HG03159 (cell line): ENCODE data around the gene GPC1.

Source experiments
- ATAC-seq: cut with Tn5 transposase; IDR thresholded peaks from one replicate; pipeline ENCODE4 v1.9.1; 2021; ENCODE audit warnings: mild to moderate bottlenecking, moderate library complexity; ENCODE audit not compliant: unreplicated experiment

GPC1 gene

DNA sequence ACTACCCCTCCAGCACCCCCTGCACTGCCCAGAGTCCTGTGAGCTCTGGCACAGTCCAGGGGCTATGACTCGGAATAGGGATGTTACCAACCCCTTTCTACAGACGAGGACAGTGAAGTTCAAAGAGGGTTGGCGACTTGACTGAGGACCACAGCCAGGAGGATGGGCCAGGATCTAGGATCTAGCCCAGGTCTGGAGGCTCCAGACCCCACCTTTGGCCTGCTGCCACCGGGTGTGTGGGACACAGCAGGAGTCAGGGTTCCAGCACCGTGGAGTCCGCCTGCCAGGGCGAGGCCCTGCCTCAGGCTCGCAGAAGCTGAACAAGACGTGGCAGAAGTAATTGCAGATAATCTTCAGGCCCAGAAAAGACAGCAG lies 37.9 kb upstream of the GPC1 start:
- ATAC-seq, result no peak

- ATAC-seq, result no peak
Measured at GRCh38 chr2:240397924-240398645, 37.4 kb upstream of the GPC1 start.

DNA sequence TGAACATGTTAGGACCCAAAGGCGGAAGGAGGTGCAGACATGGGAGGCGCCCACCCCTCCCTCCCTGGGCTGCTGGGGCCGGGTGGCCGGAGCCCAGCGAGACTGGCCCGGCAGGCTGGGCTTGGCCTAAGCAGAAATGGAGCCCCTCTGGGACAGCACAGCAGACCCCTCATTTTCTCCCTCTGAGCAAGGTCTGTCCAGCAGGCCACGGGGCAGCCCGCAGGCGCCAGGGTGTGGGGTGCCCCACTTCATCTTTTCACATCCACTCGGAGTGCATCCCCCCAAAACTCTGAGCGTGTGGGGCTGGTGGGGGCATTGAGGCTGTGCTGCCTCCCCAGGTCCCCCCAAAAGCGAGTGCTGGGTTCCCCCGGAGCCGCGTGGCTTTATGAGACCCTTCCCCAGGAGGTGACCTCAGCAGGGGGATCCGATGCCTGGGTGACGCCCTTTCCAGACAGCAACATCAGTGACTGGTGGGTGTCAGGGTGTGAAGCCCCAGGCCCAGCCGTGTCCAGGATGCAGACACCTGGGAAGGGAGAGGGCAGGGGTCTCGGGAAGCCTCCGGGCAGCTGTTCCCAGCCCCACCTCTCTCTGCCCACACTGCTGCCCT lies 36.7 kb upstream of the GPC1 start:
- ATAC-seq, result no peak

- ATAC-seq, result no peak
Measured at GRCh38 chr2:240399419-240400324, 35.8 kb upstream of the GPC1 start.

GRCh38 chr2:240400371-240401161 lies 34.9 kb upstream of the GPC1 start:
- no peak for ATAC-seq

DNA sequence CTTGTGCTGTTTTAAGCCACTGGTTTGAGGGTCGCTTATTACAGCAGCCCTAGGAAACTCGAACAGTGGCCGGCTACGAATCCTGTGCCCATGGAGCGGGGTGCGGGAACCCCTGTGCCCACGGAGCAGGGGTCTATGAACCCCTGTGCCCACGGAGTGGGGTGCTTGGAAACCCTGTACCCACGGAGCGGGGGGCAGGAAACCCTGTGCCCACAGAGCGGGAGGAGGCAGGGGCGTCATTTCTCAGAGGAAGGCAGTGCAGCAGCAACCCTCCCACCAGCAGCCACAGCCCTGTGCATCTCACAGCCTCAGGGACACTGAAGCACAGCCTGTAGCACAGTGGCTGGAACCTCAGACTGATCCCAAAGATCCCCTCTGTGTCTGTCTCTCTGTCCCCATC lies 34.2 kb upstream of the GPC1 start:
- no peak for ATAC-seq

DNA sequence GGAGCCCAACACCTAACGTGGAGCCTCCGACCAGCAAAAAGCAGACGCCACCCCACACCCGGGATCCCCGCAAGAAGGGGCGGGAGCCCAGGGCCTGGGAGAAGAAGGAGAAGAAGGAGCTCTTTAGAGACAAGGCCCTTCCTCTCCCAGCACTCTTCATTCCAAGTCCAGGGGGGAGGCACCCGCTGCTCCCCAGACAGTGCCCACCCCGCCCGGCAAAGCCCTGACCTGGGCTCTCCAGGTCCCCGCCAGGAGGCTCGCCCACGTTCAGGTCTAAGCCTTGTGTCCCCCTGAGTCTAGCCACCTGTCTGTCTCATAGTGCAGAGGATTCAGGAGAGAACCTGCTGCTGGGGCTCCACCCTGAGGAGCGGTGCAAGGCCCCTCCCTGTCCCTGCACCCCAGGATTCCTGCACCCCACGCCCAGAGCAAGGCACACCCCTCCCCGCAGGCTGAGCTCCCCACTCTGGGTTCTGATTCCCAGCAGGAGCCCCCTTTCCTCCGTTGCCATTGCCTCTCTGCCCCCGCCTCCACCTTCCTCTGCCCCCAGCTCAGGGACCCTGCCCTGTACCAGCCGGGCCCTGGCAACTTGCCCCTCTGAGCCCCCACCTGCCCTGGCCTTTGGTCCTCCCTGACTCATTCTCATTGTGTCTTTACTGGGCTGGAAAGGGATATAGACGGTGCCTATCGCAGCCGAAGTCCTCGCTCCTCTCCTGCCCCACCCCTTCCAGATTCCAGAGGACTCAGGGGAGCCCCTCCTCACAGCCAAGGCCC lies 33.5 kb upstream of the GPC1 start:
- ATAC-seq, result no peak

DNA sequence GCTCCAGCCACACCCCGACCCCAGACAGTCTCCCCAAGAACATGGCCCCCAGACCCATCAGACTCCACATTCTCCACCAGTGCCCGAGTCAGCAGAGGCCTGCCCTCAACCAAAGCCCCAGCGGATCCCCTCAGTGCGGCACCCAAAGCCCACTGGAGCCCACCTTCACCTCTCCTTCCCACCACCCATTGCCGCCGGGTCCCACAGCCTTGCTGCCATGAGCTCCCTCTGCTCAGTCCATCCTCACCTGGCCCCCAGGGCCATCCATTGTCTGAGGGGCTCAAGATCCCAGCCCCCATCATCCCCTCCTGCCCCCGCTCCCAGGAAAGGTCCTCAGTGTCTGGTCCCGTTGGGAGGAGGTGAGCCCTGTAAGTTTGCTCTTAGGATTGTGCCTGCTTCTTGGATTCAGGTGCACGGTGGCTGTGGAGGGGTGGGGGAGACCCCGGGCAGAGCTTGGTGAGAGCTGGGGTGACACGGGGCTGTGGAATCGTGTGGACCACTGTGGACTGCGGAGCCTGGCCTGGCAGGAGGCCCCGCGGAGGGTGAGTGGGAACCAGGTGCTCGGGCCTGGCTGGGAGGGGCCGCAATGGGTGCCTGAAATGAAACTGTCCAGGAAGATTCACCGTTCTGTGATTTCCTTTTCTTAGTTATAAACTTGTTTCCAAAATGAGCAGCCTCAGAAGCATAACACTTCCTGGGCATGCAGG lies 32.7 kb upstream of the GPC1 start:
- ATAC-seq, result no peak

DNA sequence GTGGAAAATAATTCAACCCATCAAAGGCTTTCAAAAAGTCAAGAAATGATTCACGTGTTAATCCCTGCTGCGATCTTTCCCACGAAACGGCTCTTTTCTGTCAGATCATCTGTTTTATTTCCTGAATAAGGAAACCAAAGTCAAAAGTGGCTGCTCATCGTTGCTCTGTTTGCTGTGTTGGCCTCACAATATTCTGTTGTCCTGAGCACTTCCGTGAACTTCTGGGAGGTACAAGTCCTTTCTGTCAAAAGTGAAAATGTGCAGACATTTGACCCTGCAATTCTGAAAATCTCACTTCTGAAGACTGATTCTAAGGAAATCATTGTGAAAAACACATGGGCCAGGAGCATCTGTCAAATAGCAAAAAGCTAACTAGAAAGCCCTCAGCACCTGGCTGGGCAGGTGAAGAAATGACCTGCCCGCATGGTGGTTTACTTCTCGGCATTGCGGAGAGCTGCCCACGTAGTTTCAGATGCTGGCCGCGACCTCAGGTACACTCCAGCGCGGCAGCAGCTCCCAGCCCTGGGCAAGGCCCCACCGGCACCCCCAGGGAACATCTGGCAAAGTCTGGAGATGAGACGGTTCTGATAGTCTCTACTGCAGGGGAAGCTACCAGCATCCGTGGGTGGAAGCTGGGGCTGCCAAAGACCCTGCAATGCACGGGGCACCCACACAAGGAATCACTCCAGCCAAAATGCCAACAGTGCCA lies 31.9 kb upstream of the GPC1 start:
- ATAC-seq, result no peak

- ATAC-seq, result no peak
Measured at GRCh38 chr2:240404174-240404852, 31.1 kb upstream of the GPC1 start.

- ATAC-seq, result no peak
Measured at GRCh38 chr2:240405133-240405532, 30.3 kb upstream of the GPC1 start.

- ATAC-seq, result no peak
Measured at GRCh38 chr2:240405684-240406313, 29.7 kb upstream of the GPC1 start.

DNA sequence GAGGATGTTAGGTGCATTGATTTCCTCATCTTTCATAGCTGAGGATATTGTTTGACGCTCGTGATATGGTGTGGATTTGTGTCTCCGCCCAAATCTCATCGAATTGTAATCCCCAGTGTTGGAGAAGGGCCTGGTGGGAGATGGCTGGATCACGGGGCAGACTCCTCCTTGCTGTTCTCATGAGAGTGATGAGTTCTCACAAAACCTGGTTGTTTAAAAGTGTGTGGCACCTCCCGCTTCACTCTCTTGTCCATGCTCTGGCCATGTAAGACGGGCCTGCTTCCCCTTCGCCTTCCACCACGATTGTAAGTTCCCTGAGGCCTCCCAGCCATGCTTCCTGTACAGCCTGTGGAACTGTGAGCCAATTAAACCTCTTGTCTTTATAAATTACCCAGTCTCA lies 28.4 kb upstream of the GPC1 start:
- no peak for ATAC-seq

DNA sequence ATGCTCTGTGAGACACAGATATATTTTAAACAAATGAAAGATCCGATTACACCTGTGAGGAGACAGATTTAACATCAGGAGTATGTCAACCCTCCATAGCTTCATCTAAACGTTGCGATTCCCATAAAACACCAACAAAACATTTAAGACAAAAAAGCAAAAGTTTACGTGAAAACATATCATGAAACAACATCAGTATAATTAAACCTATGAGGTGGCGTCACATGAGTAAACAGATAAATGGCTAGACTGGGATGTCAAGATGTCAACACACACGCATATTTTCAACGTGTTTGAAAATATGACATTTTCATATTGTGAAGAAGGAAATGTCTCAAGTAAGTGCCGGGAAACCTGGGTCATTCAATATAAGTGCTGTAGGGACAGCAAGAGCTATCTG lies 25.5 kb upstream of the GPC1 start:
- ATAC-seq, result no peak

DNA sequence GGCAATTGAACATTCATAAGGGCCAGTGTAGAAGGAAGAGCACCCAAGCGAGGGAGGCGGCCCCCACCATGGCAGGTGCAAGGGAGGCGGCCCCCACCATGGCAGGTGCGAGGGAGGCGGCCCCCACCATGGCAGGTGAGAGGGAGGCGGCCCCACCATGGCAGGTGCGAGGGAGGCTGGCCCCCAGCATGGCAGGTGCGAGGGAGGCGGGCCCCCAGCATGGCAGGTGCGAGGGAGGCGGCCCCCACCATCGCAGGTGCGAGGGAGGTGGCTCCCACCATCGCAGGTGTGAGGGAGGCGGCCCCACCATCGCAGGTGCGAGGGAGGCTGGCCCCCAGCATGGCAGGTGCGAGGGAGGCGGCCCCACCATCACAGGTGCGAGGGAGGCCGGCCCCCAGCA lies 24.7 kb upstream of the GPC1 start:
- no peak for ATAC-seq

DNA sequence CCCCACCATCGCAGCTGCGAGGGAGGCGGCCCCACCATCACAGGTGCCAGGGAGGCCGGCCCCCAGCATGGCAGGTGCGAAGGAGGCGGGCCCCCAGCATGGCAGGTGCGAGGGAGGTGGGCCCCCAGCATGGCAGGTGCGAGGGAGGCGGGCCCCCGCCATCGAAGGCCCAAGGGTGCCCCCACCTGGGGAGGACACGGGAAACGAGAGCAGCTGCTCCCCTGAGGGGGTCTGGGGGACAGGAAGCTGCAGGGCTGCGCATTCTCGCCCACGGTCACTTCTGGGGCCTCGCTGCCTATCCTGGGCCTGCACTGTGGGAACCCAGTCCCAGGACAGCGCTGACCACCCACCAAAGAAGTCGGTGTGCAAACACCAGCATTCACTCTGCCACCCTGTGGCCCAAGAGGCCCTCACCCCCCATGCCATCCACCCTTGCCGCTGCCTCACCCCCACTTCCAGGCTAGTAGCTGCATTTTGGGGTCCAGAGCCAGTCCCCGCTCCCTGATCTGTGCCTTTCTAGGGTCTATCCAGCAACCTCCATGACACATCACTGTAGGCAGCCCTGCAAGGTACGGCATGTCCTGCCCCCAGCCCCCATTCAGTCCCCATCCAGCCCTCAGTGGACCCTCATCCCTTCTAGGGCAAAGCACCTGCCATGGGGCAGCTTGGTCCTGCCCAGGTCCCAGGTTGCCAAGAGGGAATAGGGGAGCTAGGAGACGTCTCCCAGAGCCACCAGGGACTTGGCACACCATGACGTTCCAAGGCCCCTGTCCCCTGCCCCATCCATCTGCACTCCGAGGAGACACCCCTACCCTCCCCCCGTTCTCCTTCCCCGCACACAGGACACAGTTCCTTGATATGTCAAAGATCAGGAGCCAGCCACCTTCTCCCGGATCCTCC lies 24.0 kb upstream of the GPC1 start:
- ATAC-seq, result no peak

GRCh38 chr2:240412211-240412861 lies 23.1 kb upstream of the GPC1 start:
- no peak for ATAC-seq
